Hepatocyte (in vitro differentiated cells): ENCODE measurements around the gene MAP3K6.

ENCODE experiments used
- EZH2 ChIP-seq: fragments of 200-600 bp; sonication (generic); IDR thresholded peaks from 2 replicates; pipeline ENCODE4 v1.6.1; 2016; ENCODE audit warnings: antibody characterized with exemption, mild to moderate bottlenecking, borderline replicate concordance
- EZH2phosphoT487 ChIP-seq: fragments of 200-600 bp; sonication (generic); IDR thresholded peaks from one replicate; pipeline ENCODE4 v1.6.1; 2018; ENCODE audit warnings: antibody characterized with exemption, mild to moderate bottlenecking, low read depth, moderate library complexity; ENCODE audit not compliant: unreplicated experiment, severe bottlenecking
- TF ChIP-seq, protein P1 (sequence below): fragments of 200-600 bp; sonication (generic); IDR thresholded peaks from 2 replicates; pipeline ENCODE4 v1.5.1; 2016; ENCODE audit warnings: antibody characterized with exemption, mild to moderate bottlenecking; ENCODE audit not compliant: poor library complexity

DNA sequence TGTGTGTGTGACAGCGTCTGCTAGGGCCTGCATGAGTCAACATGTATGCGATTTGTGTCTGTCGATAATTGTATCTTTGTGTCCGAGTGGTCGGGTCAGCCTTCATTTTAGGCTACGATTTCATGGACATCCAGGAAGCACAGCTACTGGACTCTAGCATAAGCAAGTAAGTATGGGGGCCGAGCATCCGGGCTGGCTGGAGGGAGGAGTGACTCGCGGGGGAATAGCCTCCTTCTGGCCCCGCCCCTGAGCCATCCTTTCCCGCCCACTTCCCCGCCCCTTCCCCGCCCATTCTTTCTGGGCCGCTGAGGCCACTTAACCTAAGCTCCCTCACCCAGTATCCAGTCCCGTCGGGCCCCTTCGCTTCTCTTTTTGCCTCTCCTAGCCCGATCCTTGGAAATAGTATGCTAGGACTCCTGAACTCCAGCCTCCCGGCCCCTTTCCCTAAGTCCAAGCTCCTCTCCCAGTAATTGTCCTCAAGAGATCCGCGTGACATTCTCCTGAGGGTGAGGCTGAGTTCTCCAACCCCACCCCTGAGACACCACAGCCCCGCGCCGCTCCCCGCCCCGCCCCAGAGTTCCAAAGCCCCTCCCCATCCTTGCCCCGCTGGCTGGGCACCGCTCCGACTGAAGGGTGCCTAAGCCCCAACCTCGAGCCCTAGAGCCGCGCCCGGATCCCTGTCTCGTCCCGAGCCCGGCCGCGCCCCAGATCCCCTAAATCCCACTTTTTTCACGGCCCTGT lies 1.2 kb downstream of the MAP3K6 start:
- TF ChIP-seq, protein P1, sequence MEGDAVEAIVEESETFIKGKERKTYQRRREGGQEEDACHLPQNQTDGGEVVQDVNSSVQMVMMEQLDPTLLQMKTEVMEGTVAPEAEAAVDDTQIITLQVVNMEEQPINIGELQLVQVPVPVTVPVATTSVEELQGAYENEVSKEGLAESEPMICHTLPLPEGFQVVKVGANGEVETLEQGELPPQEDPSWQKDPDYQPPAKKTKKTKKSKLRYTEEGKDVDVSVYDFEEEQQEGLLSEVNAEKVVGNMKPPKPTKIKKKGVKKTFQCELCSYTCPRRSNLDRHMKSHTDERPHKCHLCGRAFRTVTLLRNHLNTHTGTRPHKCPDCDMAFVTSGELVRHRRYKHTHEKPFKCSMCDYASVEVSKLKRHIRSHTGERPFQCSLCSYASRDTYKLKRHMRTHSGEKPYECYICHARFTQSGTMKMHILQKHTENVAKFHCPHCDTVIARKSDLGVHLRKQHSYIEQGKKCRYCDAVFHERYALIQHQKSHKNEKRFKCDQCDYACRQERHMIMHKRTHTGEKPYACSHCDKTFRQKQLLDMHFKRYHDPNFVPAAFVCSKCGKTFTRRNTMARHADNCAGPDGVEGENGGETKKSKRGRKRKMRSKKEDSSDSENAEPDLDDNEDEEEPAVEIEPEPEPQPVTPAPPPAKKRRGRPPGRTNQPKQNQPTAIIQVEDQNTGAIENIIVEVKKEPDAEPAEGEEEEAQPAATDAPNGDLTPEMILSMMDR: no peak
- TF ChIP-seq EZH2phosphoT487 (no peak), EZH2 (no peak)
